NOMO-1 treated with DMSO at 0.1 percent for 48 hours (cell line): ENCODE measurements around the gene S100PBP.

Source experiments
- DNase-seq: peaks from one replicate; lab custom pipeline; 2025; ENCODE audit not compliant: unreplicated experiment; lab: John Stamatoyannopoulos, UW

The S100PBP gene

DNA sequence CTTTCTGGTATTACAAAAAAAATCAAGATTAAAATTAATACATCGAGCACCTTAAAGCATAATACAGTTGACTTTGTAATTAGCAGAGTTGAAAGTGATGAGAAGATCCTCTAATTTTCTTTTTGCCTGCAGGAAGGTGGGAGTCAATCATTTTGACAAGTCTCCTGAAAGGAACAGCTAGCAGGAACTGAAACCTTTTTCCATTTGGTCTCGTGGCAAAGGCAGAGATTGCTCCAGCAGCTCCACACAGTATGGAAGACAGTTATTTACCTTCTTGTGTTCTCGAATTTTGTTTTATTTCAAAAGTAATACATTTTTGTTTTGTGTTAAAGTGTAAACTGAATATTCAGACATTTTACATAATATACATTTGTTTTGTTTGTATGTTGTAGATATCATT is 7.7 kb downstream of the S100PBP start:
- DNase-seq = no peak

DNA sequence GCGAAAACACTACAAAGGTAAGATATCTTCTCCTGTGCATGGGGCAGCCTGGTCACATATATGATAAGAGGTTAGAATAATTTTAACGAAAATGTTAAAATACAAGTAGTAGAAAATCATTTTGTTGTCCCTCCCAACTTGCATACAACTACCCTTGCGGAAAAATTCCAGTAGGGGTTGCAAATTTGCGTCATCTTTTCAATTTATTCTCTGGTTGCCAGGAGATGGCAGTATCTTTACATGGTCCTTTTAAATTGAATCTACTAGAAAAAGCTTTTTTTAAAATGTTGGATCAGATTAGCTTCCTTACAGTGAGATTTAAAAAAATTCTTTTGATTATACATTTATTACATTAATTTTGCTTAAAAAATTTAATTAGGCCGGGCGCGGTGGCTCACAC is 10.9 kb downstream of the S100PBP start:
- DNase-seq = no peak

DNA sequence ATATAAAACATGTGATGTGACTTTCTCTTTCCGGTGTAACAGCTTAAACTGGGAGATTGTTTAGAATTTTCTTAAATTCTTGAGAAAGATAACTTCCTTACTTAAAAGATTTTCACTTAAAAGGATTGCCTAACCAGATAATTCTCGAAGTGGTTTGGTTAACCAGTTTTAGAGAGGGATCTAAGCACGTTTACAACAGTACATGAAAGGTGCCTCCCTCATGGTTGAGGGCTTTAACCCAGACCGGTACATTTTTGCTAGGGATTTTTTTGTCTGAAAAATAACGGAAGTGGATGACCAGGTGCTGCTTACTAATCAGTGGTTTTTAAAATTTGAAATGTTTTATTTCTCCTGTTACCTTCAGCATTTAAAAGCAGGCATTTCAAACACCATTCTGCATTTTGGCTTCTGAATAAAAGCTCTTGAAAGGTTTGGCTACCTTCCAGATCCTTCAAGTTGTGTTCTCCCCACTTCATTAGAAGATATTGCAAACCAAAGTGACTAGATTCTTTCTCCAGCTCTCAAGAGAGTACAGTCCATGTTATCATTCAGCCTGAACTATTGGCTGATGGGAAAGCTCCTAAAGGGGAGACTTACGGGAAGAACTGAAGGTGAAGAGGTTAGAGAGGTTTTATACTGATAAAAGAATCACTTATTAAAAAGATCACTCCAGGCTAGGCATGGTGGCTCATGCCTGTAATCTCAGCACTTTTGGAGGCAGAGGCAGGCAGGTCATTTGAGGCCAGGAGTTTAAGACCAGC is 12.8 kb downstream of the S100PBP start:
- DNase-seq = no peak

DNA sequence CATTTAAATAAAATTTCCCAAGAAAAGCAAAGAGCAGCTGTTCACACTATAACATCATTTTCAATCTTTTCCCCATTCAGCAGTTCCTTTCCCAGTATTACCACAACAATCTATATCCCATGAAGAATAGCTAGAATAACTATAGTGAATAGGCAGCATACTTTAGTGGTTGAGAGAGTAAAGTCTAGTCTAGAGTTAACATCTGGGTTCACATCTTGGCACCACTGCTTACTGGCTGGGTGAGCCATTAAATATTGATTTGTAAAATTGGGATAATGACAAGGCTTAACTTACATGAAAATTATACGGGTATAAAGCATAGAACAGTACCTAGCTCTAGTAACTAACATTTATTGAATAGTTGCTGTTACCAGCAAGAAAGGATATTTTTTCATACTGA is 14.4 kb downstream of the S100PBP start:
- no peak for DNase-seq

DNA sequence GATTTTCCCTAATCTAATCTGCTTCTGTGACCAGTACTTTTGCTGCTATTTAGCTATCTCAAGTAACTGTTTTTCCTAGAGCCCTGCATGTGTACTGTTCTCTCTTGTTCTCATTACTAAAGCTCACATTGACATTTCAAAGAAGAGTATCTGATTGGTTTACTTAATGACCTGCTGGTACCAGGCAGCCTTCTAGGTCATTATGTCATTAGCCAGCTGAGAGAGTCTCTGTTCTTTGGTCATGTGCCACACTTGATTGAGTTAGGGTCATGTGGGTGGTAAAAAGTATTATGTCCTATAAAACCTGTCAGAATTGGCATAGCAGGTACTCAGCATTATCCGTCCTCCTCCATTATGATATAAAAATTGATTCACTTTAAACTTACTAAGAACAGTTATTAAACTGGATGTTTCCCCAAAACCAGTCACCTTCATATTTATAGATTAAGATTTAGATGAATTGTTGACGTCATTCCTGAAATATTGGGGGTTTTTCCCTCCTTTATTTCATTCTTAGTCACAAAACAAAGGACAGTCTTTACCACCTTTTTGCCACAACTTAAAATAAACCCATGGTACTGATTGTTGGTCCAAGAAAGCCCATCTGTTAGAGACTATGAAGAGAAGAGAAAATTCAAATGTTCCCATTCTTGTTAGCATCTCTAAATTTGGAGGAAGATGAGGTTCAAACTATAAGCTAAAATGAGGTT is 31.1 kb downstream of the S100PBP start:
- no peak for DNase-seq

DNA sequence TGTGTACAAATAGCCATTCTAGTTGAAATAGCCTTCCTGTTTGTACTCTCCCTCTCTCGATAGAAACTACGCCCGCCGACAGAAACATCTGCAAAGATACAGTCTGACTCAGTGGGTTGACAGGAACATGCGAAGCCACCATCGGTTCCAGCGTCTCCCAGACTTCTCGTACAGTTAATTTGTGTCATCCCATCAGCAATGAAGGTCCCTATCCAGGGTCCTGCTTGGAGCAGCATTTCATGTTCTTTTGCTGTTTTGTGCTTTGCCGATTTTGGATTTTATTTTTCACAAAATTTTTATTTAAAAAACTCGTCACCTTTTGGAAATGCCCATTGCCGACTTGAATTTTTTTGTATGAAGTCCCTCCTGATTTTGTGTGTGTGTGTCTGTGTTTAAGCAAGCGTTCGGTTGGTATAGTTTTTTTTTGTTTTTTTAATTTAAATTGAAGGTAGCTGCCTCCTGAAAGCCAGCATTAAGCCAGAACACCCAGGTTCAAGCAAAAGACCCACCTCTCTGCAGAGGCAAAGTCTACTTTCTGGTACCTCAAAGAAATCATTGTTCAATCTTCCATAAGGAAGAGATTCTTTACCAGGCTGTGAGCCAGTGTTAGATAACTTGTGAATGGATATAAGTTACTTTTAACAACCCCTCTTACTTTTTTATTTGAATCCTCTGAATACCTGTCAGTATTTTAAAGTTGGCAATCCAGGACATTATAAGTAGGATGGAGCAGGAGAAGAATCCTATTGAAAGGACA is 38.6 kb downstream of the S100PBP start:
- no peak for DNase-seq

DNA sequence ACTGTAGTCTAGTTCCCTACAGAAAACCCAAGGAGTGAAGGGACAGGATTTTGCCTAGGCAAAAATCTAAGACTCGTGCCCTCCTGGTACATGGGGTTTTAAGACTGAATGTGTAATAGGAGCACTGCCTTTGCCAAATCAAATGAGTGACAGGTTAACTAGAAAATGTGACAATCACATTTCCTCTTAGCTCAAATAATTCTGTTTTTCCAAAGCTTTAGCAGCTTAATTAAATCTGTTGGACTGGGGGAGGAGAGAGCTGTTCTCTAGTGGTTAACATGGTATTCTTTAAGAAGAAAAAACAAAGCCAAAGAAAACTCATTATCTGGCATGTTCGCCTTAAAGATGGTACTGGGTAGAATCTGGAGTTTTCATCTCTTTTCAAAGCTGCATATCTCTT is 40.7 kb downstream of the S100PBP start:
- DNase-seq = no peak

DNA sequence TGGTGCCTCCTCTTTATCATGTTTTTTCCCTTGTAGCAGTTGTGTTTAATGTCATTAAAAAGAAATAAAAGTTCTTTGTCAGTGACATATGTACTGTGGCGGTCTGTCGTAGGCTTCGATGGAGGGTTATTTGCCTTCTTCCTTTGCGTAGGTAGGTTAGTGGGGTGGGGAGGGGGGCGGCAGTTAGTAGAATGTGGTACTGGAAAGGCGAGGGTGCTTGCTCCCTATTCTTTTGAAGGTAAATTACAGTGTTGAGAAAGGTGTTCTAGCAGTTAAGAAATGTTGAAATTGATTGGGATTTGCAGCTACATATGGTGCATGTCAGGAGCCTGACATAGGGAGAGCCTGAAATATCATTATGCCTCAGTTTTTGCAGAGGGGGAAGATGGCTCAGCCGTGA is 41.3 kb downstream of the S100PBP start:
- DNase-seq = no peak

DNA sequence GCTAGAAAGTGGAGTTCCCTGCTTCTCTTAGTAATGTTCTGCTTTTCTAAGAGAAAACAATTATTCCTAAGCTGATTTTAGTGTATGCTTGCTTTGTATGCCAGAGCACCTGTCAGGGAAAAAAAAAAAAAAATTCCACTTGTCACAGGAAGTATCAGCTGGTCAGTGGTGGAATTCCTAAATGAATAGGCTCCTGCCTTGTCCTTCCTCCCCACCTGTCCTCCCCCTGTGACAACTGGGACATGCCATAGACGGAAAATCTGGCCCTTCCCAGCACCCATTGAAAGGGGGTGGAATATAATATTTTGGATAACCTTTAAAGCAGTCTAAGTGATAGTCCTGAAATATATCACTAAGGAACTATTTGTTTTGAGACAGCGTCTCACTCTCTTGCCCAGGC is 42.5 kb downstream of the S100PBP start:
- no peak for DNase-seq

DNA sequence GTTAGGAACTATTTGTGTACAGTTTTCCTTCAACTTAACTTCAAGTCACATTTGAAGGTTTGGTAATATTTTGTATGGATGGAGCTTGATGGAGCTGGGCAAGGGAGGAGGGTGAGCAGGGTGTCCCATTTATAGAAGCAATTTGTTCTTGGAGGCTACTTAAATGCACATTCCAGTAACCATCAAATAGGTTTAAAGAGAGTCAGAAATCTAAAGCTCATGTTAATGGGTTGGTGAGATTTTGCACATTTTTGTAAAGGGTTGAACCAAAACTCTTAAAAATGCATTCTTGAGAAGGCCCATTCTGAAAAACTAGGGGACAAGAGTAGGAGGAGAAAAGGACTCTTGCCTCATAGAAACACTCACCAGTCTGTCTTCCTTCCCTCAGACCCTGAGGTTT is 43.1 kb downstream of the S100PBP start:
- no peak for DNase-seq

DNA sequence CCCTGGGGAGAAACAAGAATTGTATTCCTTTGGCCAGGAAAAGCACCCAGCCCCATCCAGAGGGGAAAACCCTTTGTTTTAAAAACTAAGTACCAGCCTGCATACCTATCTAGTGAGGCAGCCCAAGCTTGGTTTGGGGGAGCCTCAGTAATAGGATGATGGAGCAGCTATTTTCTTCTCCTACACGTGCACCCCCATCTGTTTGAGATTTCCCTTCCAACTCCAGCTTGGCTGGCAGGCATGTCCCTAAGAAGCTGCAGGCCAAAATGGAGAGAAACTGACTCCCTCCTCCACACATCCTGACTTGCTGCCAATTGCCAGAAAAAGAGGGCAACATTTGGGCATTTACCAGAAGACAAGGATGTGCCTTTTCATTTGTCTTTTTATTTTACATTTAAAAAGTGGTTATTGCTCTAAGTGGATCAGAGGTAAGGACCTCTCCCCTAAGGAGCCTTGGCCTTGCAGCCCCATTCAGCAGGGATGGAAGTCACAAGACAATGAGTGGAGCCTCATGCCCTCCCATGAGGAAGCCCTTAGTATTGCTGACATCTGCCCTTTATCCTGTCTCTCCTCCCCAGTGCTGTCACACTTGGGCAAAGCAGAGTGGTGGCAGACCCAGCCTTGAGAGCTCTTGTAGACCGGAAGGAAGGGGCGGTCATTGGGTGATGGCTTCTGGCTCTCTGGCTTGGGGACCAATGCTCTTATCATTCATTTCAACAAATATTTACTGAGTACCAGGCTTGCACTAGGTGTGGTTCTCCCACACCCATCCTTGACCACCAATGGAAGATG is 44.6 kb downstream of the S100PBP start:
- no peak for DNase-seq

DNA sequence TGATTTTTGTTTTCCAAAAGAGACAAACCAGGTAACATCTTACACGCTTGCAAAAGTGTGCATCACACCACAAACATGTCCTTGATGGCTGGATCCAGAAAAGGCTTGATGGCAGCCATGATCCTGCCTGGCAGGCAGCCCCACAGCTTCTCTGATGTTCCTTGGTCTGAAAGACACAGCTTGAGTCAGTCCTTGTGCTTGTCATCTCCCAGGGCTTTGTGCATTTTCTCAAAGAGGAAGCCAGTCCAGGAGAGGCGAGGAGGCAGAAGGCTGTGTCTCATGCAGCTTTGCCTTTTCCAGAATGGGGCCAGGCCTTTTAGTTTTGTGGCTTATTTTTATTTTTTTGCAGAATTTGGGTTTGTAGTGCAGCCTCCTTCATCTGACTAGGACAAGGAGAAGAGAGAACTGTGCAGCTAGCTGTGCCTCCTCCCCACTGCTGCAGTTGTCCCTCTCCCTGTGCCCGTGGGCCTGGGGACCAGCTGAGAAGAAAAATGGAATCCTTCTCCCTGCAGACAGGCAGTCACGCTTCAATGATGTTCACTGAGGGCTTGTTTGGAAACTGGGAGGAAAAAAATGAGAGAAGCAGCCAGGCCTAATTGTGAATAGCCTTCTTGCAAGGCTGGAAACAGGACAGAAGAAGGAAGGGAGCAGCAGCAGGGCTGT is 45.9 kb downstream of the S100PBP start:
- no peak for DNase-seq

DNA sequence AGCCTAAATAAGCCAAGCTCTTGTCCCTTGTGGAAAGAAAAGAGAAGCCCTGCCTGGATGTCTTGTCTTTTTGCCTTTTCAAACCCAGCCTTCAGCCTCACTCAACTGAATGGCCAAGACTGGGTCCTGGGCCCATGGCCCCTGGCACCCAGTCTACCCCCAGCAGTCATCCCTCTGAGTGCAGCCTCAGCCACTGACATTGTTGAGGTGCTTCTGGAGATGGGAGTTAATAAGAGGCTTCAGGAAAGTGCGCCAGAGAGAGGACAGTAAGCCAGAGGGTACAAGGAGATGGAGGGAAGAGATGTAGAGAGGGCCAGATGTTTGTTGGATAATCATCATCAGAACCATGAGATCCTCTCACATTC is 46.4 kb downstream of the S100PBP start:
- no peak for DNase-seq

DNA sequence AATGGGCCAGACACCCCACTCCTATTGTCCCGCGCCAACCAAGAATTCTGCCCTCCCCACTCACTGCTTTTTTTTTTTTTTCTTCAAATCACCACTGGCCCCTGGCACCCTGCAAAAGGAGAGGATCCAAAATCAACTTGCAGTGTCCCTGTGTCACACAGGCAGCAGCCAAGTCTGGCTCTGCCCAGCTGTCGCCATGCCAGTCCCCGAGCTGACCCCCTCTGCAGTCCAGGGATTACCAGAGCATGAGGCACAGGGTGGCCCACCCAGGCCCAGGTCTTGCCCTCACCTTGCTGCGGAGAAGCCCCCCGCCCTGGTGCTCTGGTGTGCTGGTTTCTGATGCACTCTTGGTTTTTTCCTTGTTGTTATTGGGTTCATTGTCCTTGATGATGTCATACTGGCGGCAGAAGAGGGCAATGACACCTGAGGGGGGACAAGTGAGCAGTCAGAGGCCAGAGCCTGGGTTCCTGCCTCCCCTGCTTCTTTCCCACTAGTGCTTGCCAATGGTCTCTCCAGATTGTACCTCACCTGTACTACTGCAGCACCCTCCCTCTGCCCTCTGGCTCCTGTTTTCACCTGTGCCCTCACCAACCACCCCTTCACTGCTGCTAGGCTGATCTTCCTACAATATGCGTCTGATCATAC is 47.0 kb downstream of the S100PBP start:
- no peak for DNase-seq

DNA sequence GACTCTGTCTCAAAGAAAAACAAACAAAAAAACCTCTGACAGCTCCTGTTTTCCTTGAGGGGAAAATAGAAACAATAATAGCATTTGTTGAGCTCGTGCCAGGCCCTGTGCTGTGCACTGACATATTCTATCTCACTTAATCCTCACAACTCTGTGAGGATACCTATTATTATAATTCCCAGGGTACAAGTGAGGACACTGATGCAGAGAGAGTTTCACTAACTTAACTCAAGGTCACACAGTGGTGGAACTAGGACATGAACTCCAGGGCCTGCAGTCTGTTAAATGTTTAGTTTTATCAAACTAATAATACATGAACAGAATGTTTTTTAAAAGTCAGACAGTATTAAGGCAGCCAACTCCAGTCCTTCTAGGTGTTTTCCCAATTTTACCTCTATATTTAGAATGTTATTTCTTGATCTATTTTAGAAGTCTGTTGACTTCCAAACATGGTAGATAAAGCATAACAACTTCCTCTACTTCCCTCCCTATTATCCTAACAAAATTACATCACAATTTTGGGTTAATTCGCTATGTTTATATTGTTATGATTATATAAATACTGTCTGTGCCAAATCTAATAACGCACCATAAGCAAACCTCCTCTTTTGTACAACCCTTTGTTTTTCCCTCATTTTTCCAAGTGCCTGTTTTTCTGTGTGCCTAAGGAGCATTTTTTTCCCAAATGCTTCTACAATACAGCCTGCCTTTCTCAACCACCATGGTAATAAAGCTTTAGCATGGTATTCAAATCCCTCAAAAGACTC is 48.4 kb downstream of the S100PBP start:
- DNase-seq = no peak

DNA sequence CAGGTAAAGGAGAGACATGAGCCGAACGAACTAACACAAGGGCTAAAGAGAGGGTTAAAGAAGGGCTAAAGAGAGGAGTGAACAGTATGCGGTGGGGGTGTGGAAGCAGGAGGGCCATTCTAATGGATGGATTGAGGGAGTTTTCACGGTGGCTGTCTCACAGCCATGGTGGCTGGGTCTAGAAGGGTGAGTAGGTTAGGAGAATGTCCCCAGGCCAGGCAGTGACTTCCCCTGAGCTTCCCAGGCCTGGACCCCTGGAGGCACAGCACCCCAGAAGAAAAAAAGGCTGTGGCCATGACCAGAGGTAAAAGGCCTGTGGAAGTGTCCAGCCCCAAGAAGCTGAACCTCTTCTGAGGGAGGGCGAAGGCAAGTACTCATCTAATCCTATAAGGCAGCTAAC is 49.7 kb downstream of the S100PBP start:
- DNase-seq = no peak

DNA sequence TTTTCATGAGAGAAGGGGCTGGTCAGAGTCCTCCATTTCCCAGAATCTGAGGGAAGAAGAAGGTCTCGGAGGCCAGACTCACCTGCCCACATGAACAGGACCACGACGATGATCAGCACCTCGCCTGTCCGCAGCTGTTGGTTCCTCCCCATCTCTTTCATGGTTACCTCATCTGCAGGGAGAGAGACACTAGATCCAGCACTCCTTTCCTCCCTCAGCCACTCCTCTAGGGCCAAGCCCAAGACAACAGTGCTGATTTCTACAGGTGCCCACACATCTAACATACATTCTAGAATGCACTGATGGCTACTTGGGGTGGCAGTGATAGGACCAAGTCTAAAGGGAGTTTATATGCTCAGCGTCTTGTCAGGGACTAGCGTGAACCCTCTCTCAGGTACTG is 50.2 kb downstream of the S100PBP start:
- DNase-seq = no peak

DNA sequence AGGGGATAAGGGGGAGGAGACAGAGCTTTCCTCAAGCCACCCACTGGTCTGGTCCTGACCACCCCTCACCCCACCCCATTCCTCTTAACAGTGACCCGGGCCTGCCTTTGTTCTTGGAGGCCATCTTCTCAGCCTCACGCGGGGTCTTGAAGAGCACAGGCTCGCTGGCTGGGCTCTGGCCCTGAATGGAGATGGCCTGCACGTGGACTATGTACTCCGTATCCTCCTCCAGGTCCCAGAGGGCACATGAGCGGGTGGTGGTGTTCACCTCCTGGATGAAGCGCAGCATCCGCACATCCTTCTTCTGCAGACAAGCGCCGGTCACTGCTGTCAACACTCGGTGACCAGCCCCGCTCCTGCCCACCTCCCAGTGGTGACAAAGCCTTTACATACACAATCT is 50.6 kb downstream of the S100PBP start:
- no peak for DNase-seq

DNA sequence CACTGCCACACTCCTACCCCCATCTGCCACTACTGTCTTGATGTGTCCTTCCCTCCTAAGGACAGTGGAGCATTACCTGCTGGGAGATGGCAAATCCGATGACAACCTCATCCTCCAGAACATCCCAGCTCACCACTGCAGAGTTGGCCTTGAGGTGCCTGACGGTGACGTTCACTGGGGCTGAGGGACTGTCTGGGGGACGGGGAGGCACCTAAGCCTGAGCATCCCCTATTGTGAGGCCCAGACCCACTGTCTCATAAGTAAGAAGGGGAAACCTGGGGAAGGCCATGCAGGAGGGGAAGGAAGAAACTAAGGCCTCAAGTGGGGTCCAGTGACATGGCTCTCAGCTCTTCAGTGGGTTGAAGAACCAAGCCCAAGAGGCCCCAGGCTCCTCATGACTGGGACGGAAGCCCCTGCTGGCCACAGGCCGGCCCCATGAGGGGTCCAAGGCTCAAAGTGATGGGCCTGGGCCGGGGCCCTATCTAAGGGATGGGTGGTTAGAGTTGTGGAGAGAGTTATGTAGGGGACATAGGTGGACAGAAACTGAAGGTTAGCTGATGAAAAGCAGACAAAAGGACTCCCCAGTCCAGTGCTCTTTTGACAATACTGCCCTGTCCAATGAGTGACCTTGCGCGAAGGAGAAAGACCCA is 51.5 kb downstream of the S100PBP start:
- DNase-seq = no peak
